Ishikawa (cell line): ENCODE results near the gene PILRB.

Experiments used
- EP300 ChIP-seq: IDR thresholded peaks from 2 replicates; pipeline ENCODE4 v1.6.1; 2012; ENCODE audit warnings: borderline replicate concordance
- NFIC ChIP-seq: IDR thresholded peaks from 2 replicates; pipeline ENCODE4 v1.6.1; 2012
- TAF1 ChIP-seq: IDR thresholded peaks from 2 replicates; pipeline ENCODE4 v1.6.1; 2012; ENCODE audit warnings: low read depth, mild to moderate bottlenecking

- TF ChIP-seq TAF1 (no peak), NFIC (no peak), EP300 (no peak)
These were observed 31.6 kb downstream of the PILRB start for GRCh38 chr7:100389437-100390088.
